Activated CD4-positive, alpha-beta memory T cell treated with anti-CD3 and anti-CD28 coated beads, Interleukin-2, amount 10 ng/mL, durations not matched to agents 7 days and 5 days (primary cell): ENCODE results near the gene B9D1. TPM values are rescaled to one million over a fixed set of nuclear protein-coding genes. Genes with fewer than 3 reads are reported as not detected.

Source experiments
- CTCF ChIA-PET: fragments of 350-600 bp; sonication (Branson Sonifier 250); formaldehyde crosslinking; loops from one replicate; lab custom pipeline; 2021; ENCODE audit warnings: antibody characterized with exemption, inconsistent platforms; lab: Charles Lee
- POLR2A ChIA-PET: fragments of 350-600 bp; sonication (Branson Sonifier 250); formaldehyde crosslinking; loops from one replicate; lab custom pipeline; 2021; ENCODE audit warnings: antibody characterized with exemption; lab: Charles Lee
- DNase-seq: peaks from one replicate; pipeline ENCODE4 v3.0.0-alpha.2; 2020
- H3K27ac Mint-ChIP-seq: one replicate; pipeline ENCODE4 v1.8.0; 2021; ENCODE audit warnings: mild to moderate bottlenecking, mixed read lengths
- H3K27me3 Mint-ChIP-seq: one replicate; pipeline ENCODE4 v1.8.0; 2021; ENCODE audit warnings: mixed read lengths
- H3K36me3 Mint-ChIP-seq: one replicate; pipeline ENCODE4 v1.8.0; 2021; ENCODE audit warnings: low read depth, mixed read lengths
- H3K4me1 Mint-ChIP-seq: one replicate; pipeline ENCODE4 v1.8.0; 2021; ENCODE audit warnings: mixed read lengths
- H3K4me3 Mint-ChIP-seq: one replicate; pipeline ENCODE4 v1.8.0; 2021; ENCODE audit warnings: mild to moderate bottlenecking, mixed read lengths
- H3K9me3 Mint-ChIP-seq: one replicate; pipeline ENCODE4 v1.8.0; 2021; ENCODE audit warnings: mixed read lengths
- total RNA-seq, 2 experiments: library from RNA; stranded (reverse); gene quantifications; one replicate each; pipeline ENCODE4 v1.2.3, GENCODE V29; 2021

The B9D1 gene
- total RNA-seq, 2 experiments from 2014 or later = 2.7 to 3.1 TPM

- peak overlapping the region; percentile 74 for H3K4me3 Mint-ChIP-seq
- CTCF ChIA-PET = interaction anchor here (0.6 to 3.0 kb wide), 6 partner anchors 8 to 624 kb away, joined by 4 to 24 read pairs (median 4); partner anchors contain the start of gene MAPK7
- H3K9me3 Mint-ChIP-seq = no peaks in the 10 kb centered on the region
- H3K36me3 Mint-ChIP-seq = peaks cover 3% of the 10 kb centered on the region
- peak overlapping the region; percentile 96 for H3K27ac Mint-ChIP-seq
- POLR2A ChIA-PET = interaction anchor here (2.9 kb wide), 1 partner anchor 9 kb away, joined by 50 read pairs; the partner anchor contains the start of gene MAPK7
- H3K4me1 Mint-ChIP-seq = peaks cover 76% of the 10 kb centered on the region
- DNase-seq = peak; percentile 73
- H3K27me3 Mint-ChIP-seq = no peaks in the 10 kb centered on the region
Measured at GRCh38 chr17:19369846-19370492, 7.4 kb upstream of the B9D1 start.

DNA sequence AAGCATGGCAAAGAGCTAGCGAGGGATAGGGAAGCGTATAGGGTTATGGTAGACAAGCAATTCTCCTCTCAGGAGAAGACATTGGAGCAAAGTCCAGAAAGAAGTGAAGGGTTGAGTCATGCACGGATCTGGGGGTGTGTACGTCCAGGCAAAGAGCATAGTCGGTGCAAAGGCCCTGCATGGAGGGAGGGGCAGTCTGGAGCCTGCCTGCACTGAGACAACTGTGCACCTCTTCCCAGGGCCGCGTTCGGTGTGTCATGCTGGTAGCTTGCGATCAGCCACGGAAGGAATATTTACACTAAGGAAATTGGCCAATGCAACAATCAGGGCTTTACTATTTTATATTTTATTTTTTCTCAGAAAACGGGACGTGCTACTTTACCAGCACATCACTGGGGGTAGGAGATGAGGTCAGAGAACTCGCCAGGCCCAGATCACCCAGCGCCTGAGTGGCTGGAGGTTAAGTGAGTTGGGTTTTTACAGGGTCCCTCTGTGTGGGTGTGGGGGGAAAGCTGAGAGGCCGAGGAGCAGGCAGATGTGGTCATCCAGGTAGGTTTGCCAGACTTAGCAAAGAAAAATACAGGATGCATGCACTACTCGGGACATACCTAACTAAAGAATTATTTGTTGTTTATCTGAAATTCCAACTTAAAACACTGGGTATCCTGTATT, 6.7 kb upstream of the B9D1 start:
- Mint-ChIP-seq H3K27me3 (peaks cover under 1% of the 10 kb centered on the region), H3K36me3 (no peaks in the 10 kb centered on the region), H3K4me3 (no peak overlapping the region), H3K4me1 (peaks cover 70% of the 10 kb centered on the region), H3K27ac (peak overlapping the region; percentile 96), H3K9me3 (no peaks in the 10 kb centered on the region)
- CTCF ChIA-PET = interaction anchor here (1.0 to 3.0 kb wide), 5 partner anchors 9 to 78 kb away, joined by 4 to 24 read pairs (median 5); partner anchors contain the start of gene MAPK7
- no peak for DNase-seq
- POLR2A ChIA-PET = interaction anchor here (2.9 kb wide), 1 partner anchor 9 kb away, joined by 50 read pairs; the partner anchor contains the start of gene MAPK7

- H3K4me1 Mint-ChIP-seq = peaks cover 67% of the 10 kb centered on the region
Measured at GRCh38 chr17:19368229-19368628, 5.7 kb upstream of the B9D1 start.

GRCh38 chr17:19366637-19366972, 4.1 kb upstream of the B9D1 start:
- no peak overlapping the region for H3K27ac Mint-ChIP-seq
- POLR2A ChIA-PET = interaction anchor here (3.2 kb wide), 1 partner anchor 11 kb away, joined by 20 read pairs; the partner anchor contains the start of gene MAPK7
- H3K27me3 Mint-ChIP-seq = peaks cover 5% of the 10 kb centered on the region
- H3K4me1 Mint-ChIP-seq = peaks cover 65% of the 10 kb centered on the region
- no peaks in the 10 kb centered on the region for H3K9me3 Mint-ChIP-seq
- no peak overlapping the region for H3K4me3 Mint-ChIP-seq
- no peaks in the 10 kb centered on the region for H3K36me3 Mint-ChIP-seq
- no peak for DNase-seq
- CTCF ChIA-PET = interaction anchor here (1.1 to 5.6 kb wide), 2 partner anchors 44 to 80 kb away, joined by 3 to 128 read pairs; partner anchors contain the start of gene RNF112

More at GRCh38 chr17:19368229-19368628, 5.7 kb upstream of the B9D1 start:
- Mint-ChIP-seq H3K27me3 (peaks cover 5% of the 10 kb centered on the region), H3K36me3 (no peaks in the 10 kb centered on the region), H3K4me3 (no peak overlapping the region), H3K27ac (no peak overlapping the region), H3K9me3 (no peaks in the 10 kb centered on the region)
- POLR2A ChIA-PET = interaction anchor here (2.9 kb wide), 1 partner anchor 10 kb away, joined by 50 read pairs; the partner anchor contains the start of gene MAPK7
- CTCF ChIA-PET = interaction anchor here (1.5 to 3.0 kb wide), 3 partner anchors 10 to 79 kb away, joined by 5 to 24 read pairs (median 9); partner anchors contain the start of gene MAPK7
- no peak for DNase-seq

DNA sequence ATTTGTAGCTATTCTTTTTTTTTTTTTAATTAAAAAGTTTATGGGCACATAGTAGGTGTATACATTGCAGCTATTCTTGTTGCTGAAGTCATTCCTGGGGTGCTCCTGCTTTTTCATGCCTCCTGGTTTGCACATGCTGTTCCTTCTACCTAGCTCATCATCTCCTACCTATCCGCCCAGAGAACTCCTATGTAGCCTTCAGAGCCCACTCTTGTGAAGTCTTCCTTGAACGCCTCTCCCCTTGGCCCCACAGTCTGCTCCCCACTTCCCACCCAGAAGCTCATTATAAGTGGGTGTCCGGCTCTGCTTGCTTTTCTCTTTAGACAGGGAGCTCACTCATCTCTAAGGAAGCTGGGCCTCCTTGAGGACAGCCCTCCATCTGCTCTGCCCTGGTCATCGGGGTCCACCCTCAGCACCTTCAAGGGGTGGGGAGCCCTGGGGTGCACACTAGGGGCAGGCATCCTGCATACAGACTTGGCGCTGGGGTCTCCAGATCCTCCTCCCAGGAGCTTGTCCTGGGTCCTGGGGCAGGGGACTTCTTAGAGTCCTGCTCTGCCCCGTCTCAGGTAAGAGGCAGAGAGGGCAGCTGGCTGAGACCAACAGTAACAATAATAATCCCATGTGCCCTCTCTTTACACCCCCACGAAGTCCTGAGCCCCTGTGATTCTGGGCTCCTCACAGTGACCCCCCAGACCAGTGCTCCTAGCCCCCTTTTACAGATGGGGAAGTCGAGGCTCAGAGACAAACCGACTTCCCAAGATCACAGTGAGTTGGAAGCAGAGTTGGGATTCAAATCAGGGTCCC, 3.5 kb upstream of the B9D1 start:
- peaks cover 62% of the 10 kb centered on the region for H3K4me1 Mint-ChIP-seq
- no peak overlapping the region for H3K4me3 Mint-ChIP-seq
- peaks cover 8% of the 10 kb centered on the region for H3K27me3 Mint-ChIP-seq
- no peaks in the 10 kb centered on the region for H3K36me3 Mint-ChIP-seq
- H3K9me3 Mint-ChIP-seq = no peaks in the 10 kb centered on the region
- no peak overlapping the region for H3K27ac Mint-ChIP-seq
- DNase-seq = no peak
- ChIA-PET POLR2A (interaction anchor here (1.5 to 3.2 kb wide), 2 partner anchors 12 to 81 kb away, joined by 3 to 20 read pairs; partner anchors contain the start of gene MAPK7), CTCF (interaction anchor here (0.7 to 5.6 kb wide), 7 partner anchors 12 to 282 kb away, joined by 3 to 128 read pairs (median 4); partner anchors contain the start of genes ALDH3A2, MAPK7 and RNF112)

DNA sequence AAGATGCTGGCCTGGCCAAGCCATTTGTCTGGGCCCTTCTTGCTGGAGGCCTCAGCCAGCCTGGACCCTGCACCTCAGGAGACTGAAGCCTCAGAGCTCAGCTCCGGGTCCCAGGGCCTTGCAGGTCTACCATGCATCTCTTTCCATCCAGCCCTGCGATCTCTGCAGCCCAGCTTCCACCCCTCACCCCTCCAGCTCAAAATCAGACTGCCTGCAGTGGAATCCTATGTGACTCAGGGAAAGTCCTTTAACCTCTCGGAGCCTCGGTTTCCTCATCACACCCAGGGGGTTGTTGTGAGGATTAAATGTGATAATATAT, 2.9 kb upstream of the B9D1 start:
- POLR2A ChIA-PET = interaction anchor here (1.5 to 3.2 kb wide), 2 partner anchors 12 to 82 kb away, joined by 3 to 20 read pairs; partner anchors contain the start of gene MAPK7
- Mint-ChIP-seq H3K9me3 (no peaks in the 10 kb centered on the region), H3K27me3 (peaks cover 8% of the 10 kb centered on the region), H3K4me1 (peaks cover 56% of the 10 kb centered on the region), H3K36me3 (no peaks in the 10 kb centered on the region), H3K27ac (no peak overlapping the region), H3K4me3 (no peak overlapping the region)
- CTCF ChIA-PET = interaction anchor here (0.7 to 5.6 kb wide), 8 partner anchors 13 to 282 kb away, joined by 3 to 128 read pairs (median 4); partner anchors contain the start of genes ALDH3A2, MAPK7 and RNF112
- DNase-seq = no peak

- ChIA-PET POLR2A (interaction anchor here (0.8 to 3.2 kb wide), 3 partner anchors 13 to 82 kb away, joined by 3 to 20 read pairs (median 3); partner anchors contain the start of gene MAPK7), CTCF (interaction anchor here (0.7 to 5.6 kb wide), 9 partner anchors 14 to 283 kb away, joined by 3 to 128 read pairs (median 4); partner anchors contain the start of genes ALDH3A2 and MAPK7)
- H3K9me3 Mint-ChIP-seq = no peaks in the 10 kb centered on the region
- H3K27ac Mint-ChIP-seq = no peak overlapping the region
- H3K4me3 Mint-ChIP-seq = no peak overlapping the region
- peaks cover 50% of the 10 kb centered on the region for H3K4me1 Mint-ChIP-seq
- H3K27me3 Mint-ChIP-seq = peaks cover 8% of the 10 kb centered on the region
- no peak for DNase-seq
- H3K36me3 Mint-ChIP-seq = no peaks in the 10 kb centered on the region
Measured at GRCh38 chr17:19364699-19365498, 2.4 kb upstream of the B9D1 start.

DNA sequence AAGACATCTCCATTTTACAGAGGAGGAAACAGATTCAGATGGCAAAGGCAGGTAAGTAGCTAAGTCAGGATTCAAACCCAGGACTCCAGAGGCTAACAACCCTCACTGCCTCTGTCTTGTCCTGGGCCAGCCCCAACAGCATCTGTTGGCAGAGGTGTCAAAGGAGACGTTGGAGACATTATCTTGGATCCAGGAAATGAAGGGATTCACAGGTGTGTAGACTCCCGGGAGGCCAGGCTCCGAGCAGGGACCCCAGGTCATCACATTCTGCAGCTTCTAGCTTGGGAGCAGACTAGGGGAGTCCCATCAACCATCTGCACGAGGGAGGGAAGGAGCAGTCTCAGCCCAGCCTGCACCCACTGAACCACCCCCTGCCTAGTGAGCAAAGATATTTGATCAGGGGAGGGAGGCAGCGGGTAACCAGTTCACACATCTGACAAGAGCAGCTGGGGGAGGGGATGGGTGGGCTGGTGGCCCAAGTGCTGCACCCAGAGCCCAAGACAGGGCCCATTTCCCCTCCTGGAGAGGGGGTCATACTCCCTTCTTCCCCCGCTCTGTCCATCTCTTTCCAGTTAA, 1.0 kb upstream of the B9D1 start:
- ChIA-PET POLR2A (interaction anchor here (0.6 to 2.3 kb wide), 7 partner anchors 15 to 403 kb away, joined by 3 to 27 read pairs (median 3); partner anchors contain the start of gene MAPK7), CTCF (interaction anchor here (0.7 to 5.6 kb wide), 27 partner anchors 9 to 398 kb away, joined by 3 to 128 read pairs (median 6); partner anchors contain the start of gene MAPK7)
- Mint-ChIP-seq H3K4me3 (peak overlapping the region; percentile 4), H3K27ac (no peak overlapping the region), H3K36me3 (no peaks in the 10 kb centered on the region), H3K4me1 (peaks cover 37% of the 10 kb centered on the region), H3K9me3 (no peaks in the 10 kb centered on the region), H3K27me3 (peaks cover 17% of the 10 kb centered on the region)
- DNase-seq = no peak

DNA sequence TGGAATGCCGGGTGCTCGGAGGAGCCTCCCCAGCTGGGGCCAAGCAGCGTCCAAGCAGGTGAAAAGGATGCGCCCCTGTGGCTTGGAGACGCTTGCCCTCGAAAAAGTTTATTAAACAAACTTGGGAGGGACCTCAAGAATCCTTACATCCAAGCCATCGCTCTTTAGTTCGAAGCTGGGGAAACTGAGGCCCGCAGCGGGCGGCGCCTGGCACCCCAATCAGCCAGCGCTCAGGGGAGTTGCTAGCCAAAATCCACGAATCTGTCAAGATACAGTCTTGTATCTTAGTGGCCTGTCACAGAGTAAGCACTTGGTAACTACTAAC, 553 bp upstream of the B9D1 start:
- Mint-ChIP-seq H3K27ac (peak overlapping the region; percentile 63), H3K9me3 (no peaks in the 10 kb centered on the region), H3K4me3 (peak overlapping the region; percentile 84), H3K27me3 (peaks cover 22% of the 10 kb centered on the region), H3K4me1 (peaks cover 32% of the 10 kb centered on the region), H3K36me3 (no peaks in the 10 kb centered on the region)
- POLR2A ChIA-PET = interaction anchor here (0.6 to 2.3 kb wide), 9 partner anchors 15 to 403 kb away, joined by 3 to 27 read pairs (median 3); partner anchors contain the start of gene MAPK7
- CTCF ChIA-PET = interaction anchor here (0.7 to 5.6 kb wide), 33 partner anchors 8 to 404 kb away, joined by 3 to 128 read pairs (median 5); partner anchors contain the start of gene MAPK7
- DNase-seq = no peak

DNA sequence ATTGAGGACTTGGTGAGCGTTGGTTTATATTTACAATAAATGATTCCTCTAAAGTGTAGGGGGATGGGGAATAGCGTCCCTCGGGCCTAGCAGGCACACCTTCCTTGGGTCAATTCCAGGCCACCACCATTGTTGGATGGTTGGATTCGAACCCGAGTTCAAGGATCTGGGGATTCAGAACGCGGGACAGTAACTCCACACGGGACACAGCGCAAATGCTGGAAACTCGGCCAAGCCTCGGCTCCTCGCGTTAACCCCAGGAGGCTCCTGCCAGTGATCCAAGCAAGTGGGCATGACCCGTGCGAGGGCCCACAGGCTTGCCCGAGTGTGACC, 613 bp downstream of the B9D1 start:
- H3K4me3 Mint-ChIP-seq = peak overlapping the region; percentile 40
- peaks cover 23% of the 10 kb centered on the region for H3K27me3 Mint-ChIP-seq
- no peak overlapping the region for H3K27ac Mint-ChIP-seq
- no peaks in the 10 kb centered on the region for H3K9me3 Mint-ChIP-seq
- no peak for DNase-seq
- ChIA-PET POLR2A (interaction anchor here (2.3 kb wide), 1 partner anchor 16 kb away, joined by 27 read pairs; the partner anchor contains the start of gene MAPK7), CTCF (interaction anchor here (1.6 to 5.6 kb wide), 5 partner anchors 17 to 400 kb away, joined by 3 to 128 read pairs (median 14); partner anchors contain the start of gene MAPK7)
- no peaks in the 10 kb centered on the region for H3K36me3 Mint-ChIP-seq
- H3K4me1 Mint-ChIP-seq = peaks cover 23% of the 10 kb centered on the region

DNA sequence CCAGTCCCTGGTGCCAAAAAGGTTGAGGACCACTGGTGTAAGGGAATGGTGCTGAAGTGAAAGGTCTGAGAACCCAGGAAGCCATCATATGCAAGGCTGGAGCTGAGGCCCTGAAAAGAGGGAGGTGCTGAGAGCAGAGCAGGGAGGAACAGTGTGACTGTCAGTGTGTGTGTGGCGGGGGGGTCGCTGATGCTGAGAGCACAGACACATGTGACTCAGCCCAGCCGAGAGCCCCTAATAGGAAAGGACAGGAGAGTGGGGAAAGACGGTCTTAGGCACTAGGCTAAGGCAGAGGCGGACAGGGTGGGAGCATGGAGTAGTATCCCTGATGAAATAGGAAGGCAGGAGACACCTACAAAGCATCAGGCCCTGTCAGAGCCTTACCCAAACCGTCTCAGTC, 1.2 kb downstream of the B9D1 start:
- Mint-ChIP-seq H3K4me1 (peaks cover 19% of the 10 kb centered on the region), H3K9me3 (no peaks in the 10 kb centered on the region), H3K27ac (no peak overlapping the region), H3K27me3 (peaks cover 23% of the 10 kb centered on the region), H3K4me3 (peak overlapping the region; percentile 30), H3K36me3 (no peaks in the 10 kb centered on the region)
- no peak for DNase-seq
- CTCF ChIA-PET = interaction anchor here (2.2 to 5.6 kb wide), 2 partner anchors 23 to 85 kb away, joined by 8 to 128 read pairs; no protein-coding TSS in a partner anchor
- POLR2A ChIA-PET = interaction anchor here (2.3 kb wide), 1 partner anchor 17 kb away, joined by 27 read pairs; the partner anchor contains the start of gene MAPK7
